Adipocyte (in vitro differentiated cells): ENCODE measurements around the gene SULT1C3.
"Not testable (repeated sequence)": the region's sequence is repeated elsewhere in the genome, so short reads cannot be mapped to it uniquely, and the experiment has no call there.

ENCODE experiments used
- DNase-seq: peaks from one replicate; pipeline ENCODE4 v3.0.0-alpha.2; 2015; ENCODE audit warnings: low read depth
- H3K27me3 ChIP-seq: replicated peaks from 2 replicates; pipeline ENCODE4 v1.7.0; 2013; ENCODE audit warnings: mild to moderate bottlenecking, low read length, moderate library complexity; ENCODE audit not compliant: control insufficient read depth, insufficient read depth
- H3K36me3 ChIP-seq: 2 replicates; pipeline ENCODE4 v1.7.0; 2013; ENCODE audit warnings: low read length, mild to moderate bottlenecking, moderate library complexity; ENCODE audit not compliant: control insufficient read depth, insufficient read depth, severe bottlenecking
- H3K4me1 ChIP-seq: 2 replicates; pipeline ENCODE4 v1.7.0; 2013; ENCODE audit warnings: mild to moderate bottlenecking, low read length, moderate library complexity; ENCODE audit not compliant: control insufficient read depth, insufficient read depth
- H3K4me3 ChIP-seq: 2 replicates; pipeline ENCODE4 v1.7.0; 2013; ENCODE audit warnings: mild to moderate bottlenecking, low read length, moderate library complexity
- H3K9ac ChIP-seq: 2 replicates; pipeline ENCODE4 v1.7.0; 2013; ENCODE audit warnings: mild to moderate bottlenecking, low read length, moderate library complexity
- H3K9me3 ChIP-seq: 2 replicates; pipeline ENCODE4 v1.7.0; 2013; ENCODE audit warnings: mild to moderate bottlenecking, low read length, moderate library complexity; ENCODE audit not compliant: control insufficient read depth

SULT1C3 gene

DNA sequence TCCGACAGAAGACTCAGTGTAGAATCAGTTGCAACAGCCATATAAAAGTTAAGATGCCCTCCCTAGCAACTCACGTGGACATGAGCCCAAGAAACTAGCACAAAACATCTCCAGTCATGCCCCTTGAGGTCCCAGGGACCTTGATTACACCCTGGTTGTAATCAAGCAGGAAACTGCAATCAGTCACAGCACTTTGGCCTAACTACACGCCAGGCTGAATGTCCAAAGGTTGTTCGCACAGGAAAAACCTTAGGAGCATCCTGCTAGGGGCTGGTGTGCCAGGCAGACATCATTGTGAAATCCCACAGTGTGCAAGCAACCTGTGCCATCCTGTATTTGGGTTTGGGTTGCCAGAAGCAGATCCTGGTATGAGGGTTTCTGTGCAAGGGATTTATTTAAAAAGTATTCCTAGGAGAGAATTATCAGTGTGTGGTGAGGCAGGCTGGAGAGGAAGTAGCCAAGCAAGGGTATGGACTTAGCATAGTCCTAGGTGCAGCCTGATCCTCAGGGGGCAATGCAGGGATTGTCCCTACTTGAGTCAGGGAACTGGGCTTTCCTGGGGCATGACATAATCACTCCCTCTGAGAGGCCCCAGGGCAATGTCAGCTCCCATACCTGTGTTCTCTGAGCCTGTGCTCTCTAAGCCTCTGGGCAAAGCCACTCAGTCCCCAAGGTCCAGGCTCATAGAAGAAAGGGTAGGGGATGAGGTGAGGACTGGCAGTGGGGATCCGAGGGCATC, 31.2 kb downstream of the SULT1C3 start:
- H3K9ac ChIP-seq, result no peak overlapping the region
- no peak overlapping the region for H3K4me3 ChIP-seq
- no peaks in the 10 kb centered on the region for H3K9me3 ChIP-seq
- no peaks in the 10 kb centered on the region for H3K27me3 ChIP-seq
- H3K4me1 ChIP-seq, result peaks cover 38% of the 10 kb centered on the region
- no peak for DNase-seq
- H3K36me3 ChIP-seq, result no peaks in the 10 kb centered on the region

DNA sequence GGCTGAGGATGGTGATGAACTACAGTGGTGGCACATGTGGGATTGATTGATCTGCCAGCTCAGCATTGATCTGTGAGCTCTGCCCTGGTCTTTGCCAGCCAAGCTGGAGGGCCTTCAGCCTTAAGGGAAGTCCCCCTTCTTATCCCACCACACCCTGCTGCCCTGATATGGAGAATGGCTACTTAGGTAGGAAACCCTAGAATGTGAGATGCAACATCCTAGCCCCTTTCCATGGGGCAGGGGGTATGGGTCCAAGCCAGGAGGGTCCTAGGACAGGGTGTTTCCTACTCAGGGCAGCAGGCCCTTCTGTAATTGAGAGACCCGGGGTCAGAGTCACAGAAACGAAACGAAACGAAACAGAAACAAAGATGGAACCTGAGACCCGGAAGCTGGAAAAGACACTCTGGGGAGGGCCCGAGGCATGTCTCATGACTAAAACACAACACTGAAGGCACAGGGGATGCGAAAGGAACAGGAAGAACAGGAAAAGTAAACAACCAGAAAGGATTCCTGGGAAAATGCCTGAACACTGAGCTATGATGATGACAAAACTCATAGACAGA, 32.0 kb downstream of the SULT1C3 start:
- no peaks in the 10 kb centered on the region for H3K27me3 ChIP-seq
- peak overlapping the region; percentile 62 for H3K4me3 ChIP-seq
- DNase-seq, result peak; percentile 77
- no peaks in the 10 kb centered on the region for H3K36me3 ChIP-seq
- peaks cover 31% of the 10 kb centered on the region for H3K4me1 ChIP-seq
- H3K9me3 ChIP-seq, result no peaks in the 10 kb centered on the region
- peak overlapping the region; percentile 58 for H3K9ac ChIP-seq

DNA sequence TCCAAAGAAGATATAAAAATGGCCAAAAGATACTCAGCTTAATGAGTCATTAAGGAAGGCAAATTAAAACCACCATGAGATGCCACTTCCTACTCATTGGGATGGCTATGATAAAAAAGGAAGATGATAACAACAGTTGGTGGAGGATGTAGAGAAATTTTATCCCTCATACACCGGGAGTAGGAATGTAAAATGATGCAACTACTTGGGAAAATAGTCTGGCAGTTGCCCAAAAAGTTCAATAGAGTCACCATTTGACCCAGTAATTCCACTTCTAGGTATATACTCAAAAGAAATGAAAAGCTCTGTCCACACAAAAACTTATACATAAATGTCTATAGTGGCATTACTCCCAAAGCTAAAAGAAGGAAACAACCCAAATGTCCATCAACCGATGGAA, 38.9 kb downstream of the SULT1C3 start:
- Histone ChIP-seq H3K9me3 (no peaks in the 10 kb centered on the region), H3K4me1 (peaks cover 3% of the 10 kb centered on the region), H3K4me3 (no peak overlapping the region), H3K36me3 (no peaks in the 10 kb centered on the region), H3K9ac (no peak overlapping the region), H3K27me3 (no peaks in the 10 kb centered on the region)
- DNase-seq, result no peak

DNA sequence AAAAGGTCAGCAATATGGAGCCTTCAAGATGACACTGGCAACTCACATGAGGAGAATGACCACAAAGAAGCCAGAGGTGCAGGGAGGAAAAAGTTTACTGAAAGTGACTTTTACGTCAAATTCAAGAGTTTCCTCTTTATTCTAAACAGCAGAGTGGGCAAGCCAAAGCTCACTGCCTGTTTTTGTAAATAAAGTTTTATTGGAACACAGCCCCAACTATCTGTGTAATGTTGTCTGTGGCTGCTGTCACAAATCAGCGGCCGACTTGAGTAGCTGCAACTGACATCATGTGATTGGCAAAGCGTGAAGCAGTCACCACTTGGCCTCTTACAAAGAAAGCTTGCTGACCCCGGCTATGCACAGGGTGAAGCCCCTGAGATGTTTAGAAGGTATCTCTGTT, 39.7 kb downstream of the SULT1C3 start:
- DNase-seq, result no peak
- no peak overlapping the region for H3K4me3 ChIP-seq
- no peak overlapping the region for H3K9ac ChIP-seq
- no peaks in the 10 kb centered on the region for H3K9me3 ChIP-seq
- no peaks in the 10 kb centered on the region for H3K36me3 ChIP-seq
- no peaks in the 10 kb centered on the region for H3K27me3 ChIP-seq
- peaks cover 3% of the 10 kb centered on the region for H3K4me1 ChIP-seq

DNA sequence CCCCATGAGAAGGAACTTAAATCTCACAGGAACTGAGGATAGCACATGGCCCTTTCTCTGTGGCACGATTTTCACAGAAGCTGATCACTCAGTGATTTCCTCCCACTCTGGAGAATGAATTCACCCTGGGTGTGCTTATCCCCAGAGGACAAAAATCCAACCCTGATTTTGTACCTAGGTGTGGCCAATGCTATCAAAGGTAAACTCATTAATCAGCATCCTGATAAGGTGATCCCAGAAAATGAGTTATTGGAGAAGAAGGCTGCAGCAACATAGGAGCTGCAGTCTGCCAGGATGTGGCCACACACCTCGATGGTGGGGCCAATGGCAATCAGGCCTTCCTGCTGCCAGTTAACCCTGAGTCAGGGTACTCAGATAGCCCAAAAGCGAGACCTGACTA, 40.7 kb downstream of the SULT1C3 start:
- H3K4me1 ChIP-seq, result peaks cover 3% of the 10 kb centered on the region
- no peaks in the 10 kb centered on the region for H3K36me3 ChIP-seq
- no peak overlapping the region for H3K4me3 ChIP-seq
- H3K9me3 ChIP-seq, result no peaks in the 10 kb centered on the region
- H3K27me3 ChIP-seq, result no peaks in the 10 kb centered on the region
- DNase-seq, result no peak
- H3K9ac ChIP-seq, result no peak overlapping the region

DNA sequence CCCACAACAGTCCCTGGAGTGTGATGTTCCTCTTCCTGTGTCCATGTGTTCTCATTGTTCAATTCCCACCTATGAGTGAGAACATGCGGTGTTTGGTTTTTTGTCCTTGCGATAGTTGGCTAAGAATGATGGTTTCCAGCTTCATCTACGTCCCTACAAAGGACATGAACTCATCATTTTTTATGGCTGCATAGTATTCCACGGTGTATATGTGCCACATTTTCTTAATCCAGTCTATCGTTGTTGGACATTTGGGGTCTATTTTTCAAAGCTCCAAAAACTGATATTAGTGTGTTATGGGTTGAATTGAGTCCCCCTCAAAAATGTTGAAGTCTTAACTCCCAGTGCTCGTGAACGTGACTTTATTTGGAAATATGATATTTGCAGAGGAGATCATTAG, 44.8 kb downstream of the SULT1C3 start:
- H3K9me3 ChIP-seq, H3K27me3 ChIP-seq, H3K36me3 ChIP-seq, H3K4me1 ChIP-seq, H3K9ac ChIP-seq, DNase-seq, H3K4me3 ChIP-seq: not testable (repeated sequence)

DNA sequence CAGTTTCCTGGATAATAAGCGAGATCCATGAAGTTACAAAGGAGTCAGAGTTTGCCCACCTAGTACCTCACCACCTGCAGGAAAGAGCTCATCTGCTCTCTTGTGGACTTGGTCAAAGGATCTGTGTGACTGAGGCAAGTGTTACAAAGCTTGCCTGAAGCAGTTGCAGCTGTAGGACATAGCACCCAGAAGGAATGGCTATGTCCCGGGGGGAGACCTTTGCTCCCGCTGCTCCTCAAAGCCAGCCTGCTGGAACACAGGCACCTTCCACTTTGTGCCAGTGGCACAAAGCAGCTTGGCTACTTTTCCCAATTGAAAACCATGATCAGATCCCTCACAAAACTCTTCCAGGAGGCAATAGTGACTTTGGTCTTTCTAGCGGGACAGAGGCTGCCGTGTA, 45.8 kb downstream of the SULT1C3 start:
- H3K9me3 ChIP-seq, result no peaks in the 10 kb centered on the region
- no peak for DNase-seq
- H3K36me3 ChIP-seq, result no peaks in the 10 kb centered on the region
- no peak overlapping the region for H3K9ac ChIP-seq
- no peak overlapping the region for H3K4me3 ChIP-seq
- no peaks in the 10 kb centered on the region for H3K27me3 ChIP-seq
- H3K4me1 ChIP-seq, result no peaks in the 10 kb centered on the region

DNA sequence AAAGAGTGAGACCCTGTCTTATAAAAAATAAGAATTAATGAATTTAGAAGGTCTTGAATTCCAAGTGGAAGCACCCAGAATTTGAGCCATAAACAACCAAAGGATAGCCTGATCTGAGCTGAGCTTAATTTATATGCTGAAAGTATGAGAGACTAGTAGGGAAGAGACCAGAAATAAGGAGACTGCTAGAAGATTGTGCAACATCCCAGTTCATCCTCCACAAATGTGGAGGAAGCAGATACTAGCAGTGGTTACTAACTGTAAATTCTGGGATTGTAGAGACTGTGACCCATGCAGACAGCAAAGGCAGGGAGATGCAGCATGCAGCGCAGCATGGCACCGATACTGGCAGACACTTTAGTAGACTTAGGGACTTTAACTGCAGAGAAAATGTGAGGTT, 47.4 kb downstream of the SULT1C3 start:
- Histone ChIP-seq H3K4me3 (no peak overlapping the region), H3K36me3 (no peaks in the 10 kb centered on the region), H3K27me3 (no peaks in the 10 kb centered on the region), H3K9ac (no peak overlapping the region), H3K9me3 (no peaks in the 10 kb centered on the region), H3K4me1 (no peaks in the 10 kb centered on the region)
- no peak for DNase-seq

DNA sequence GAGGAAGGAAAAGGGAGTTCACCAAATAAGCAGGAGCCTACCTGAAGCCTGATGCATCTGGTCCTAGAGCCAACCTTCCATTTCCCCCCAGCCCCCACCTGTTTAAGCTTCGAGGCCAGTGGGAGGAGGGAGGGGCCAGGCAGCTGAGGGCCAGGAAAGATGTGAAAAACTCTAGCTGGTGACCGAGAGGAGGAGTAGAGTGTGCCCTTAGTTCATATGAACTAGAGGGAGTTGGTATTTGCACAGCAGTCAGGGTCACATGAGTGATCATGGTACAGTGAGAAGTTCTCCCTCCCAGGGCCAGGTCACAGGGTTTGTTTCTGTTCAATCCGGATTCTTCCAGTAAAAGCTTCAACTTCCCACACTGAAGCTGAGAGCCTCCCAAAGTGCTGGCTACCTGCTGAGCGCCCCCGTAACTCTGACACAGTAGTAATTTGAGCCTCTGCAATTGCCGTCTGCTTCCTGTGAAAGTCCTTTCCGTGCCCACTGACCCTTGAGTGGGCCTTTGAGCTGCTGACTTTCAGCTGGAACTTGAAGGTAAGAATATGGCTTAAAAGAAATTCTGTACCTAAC, 48.9 kb downstream of the SULT1C3 start, which contains the start of gene SULT1C2:
TSS of gene SULT1C2 (plus strand) at position 362 of the 573 bp plus-strand sequence. CDS start 4,773 bp downstream, outside the sequence.
- no peak within 1 kb of the TSS for H3K4me3 ChIP-seq
- H3K9ac ChIP-seq, result no peak within 1 kb of the TSS
- H3K9me3 ChIP-seq, result no peaks in the 10 kb centered on the region
- DNase-seq, result no peak
- no peaks in the 10 kb centered on the region for H3K27me3 ChIP-seq
- no peaks in the 10 kb centered on the region for H3K36me3 ChIP-seq
- H3K4me1 ChIP-seq, result no peaks in the 10 kb centered on the region

DNA sequence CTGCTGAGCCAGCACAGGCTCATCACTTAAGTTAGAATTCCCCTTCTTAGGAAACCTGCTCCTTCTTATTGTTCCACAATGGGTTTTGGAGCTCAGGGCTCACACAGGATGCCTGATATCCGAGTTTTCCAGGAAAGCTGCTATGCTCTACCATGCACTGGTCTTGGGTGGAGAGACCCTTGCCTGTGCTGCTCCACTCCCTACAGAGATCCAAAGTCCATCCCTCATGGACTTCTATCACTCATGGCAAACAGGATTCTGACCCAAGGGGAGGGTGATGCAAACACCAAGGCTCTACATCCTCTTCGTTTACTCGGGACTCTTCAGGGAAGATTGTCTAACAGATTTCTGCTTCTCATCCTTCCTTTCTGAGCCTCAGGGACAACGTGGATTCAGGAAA, 54.1 kb downstream of the SULT1C3 start:
- Histone ChIP-seq H3K36me3 (no peaks in the 10 kb centered on the region), H3K27me3 (no peaks in the 10 kb centered on the region), H3K9ac (no peak overlapping the region), H3K4me1 (peaks cover 12% of the 10 kb centered on the region), H3K9me3 (no peaks in the 10 kb centered on the region), H3K4me3 (no peak overlapping the region)
- no peak for DNase-seq

DNA sequence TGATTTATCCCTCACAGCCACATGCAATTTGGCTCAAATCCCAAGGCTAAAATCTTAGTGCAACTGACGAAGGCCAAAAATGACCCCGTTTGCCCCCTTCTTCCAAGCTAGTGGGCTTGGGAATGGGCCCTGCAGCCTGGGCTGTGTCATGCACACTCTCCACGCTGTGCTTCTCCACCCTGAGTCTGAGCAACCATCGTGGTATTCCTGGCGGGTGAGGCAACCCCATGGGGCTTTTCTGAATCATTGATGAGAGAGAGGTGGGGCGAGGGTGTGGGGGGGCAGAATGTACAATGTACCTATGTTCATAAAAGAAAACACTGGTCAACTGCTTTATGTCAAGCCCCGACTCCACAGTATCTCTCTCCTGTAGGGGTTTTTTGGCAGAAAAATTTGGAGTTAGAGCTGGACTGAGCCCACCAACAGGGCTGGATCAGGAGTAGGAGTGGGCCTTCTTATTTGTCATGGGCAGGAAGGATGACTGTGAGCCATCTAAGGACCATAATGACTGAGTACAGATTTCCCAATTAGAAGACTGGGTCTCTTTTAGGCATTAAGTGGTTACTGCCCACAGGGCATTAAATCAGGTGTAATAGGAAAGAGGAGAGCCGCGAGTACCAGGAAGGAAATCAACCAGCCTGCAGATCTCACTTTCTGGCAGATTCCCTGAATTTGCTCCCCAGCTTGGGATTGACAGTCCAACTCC, 57.8 kb downstream of the SULT1C3 start:
- H3K9me3 ChIP-seq, result no peaks in the 10 kb centered on the region
- no peak overlapping the region for H3K9ac ChIP-seq
- peak; percentile 37 for DNase-seq
- H3K4me3 ChIP-seq, result no peak overlapping the region
- peaks cover 12% of the 10 kb centered on the region for H3K4me1 ChIP-seq
- no peaks in the 10 kb centered on the region for H3K36me3 ChIP-seq
- H3K27me3 ChIP-seq, result no peaks in the 10 kb centered on the region
